ENCODE data around the gene HEG1.

HEG1 gene

DNA sequence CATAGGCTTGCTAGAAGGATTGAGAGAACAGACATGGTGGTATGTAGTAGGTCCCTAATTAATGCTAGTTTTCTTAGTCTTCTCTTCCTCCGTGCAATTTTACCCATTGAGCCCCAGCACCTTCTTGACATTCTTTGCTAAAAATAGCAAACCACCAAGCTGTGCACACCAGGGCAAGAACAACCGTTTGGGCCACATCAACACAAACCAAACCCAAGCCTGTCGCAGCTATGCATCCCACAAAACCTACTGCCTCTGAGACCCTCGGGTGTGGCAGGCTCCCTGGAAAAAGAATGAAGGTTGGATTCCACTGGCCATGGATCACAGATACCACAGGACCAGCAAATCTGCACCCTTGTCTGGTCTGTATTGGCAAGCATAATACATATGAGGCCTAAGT, 27.1 kb downstream of the HEG1 start:
- TF ChIP-seq CTCF (IDR thresholded peaks at IDR 0.05; ENCODE audit: insufficient read depth, low read length, poor library complexity, severe bottlenecking): no peak
- Histone ChIP-seq H3K4me3 (replicated peaks; ENCODE audit: low read depth, low read length) (no peak overlapping the region), H3K27me3 (replicated peaks; ENCODE audit: control insufficient read depth, insufficient read depth, low read length) (no peaks in the 10 kb centered on the region), H3K36me3 (ENCODE audit: control insufficient read depth, insufficient read depth, low read length) (peaks cover 27% of the 10 kb centered on the region)
- DNase-seq (ENCODE audit: extremely low read depth, insufficient read length): no peak

GRCh38 chr3:125025642-125026041, 30.2 kb downstream of the HEG1 start:
- no peak for TF ChIP-seq CTCF (IDR thresholded peaks at IDR 0.05; ENCODE audit: insufficient read depth, low read length, poor library complexity, severe bottlenecking)
- DNase-seq (ENCODE audit: extremely low read depth, insufficient read length): no peak
- Histone ChIP-seq H3K36me3 (ENCODE audit: control insufficient read depth, insufficient read depth, low read length) (peaks cover 28% of the 10 kb centered on the region), H3K4me3 (replicated peaks; ENCODE audit: low read depth, low read length) (no peak overlapping the region), H3K27me3 (replicated peaks; ENCODE audit: control insufficient read depth, insufficient read depth, low read length) (no peaks in the 10 kb centered on the region)

- Histone ChIP-seq H3K4me3 (replicated peaks; ENCODE audit: low read depth, low read length) (no peak overlapping the region), H3K36me3 (ENCODE audit: control insufficient read depth, insufficient read depth, low read length) (peaks cover 31% of the 10 kb centered on the region), H3K27me3 (replicated peaks; ENCODE audit: control insufficient read depth, insufficient read depth, low read length) (no peaks in the 10 kb centered on the region)
- no peak for DNase-seq (ENCODE audit: extremely low read depth, insufficient read length)
- TF ChIP-seq CTCF (IDR thresholded peaks at IDR 0.05; ENCODE audit: insufficient read depth, low read length, poor library complexity, severe bottlenecking): no peak
Observed at GRCh38 chr3:125024817-125025216, 31.0 kb downstream of the HEG1 start.

DNA sequence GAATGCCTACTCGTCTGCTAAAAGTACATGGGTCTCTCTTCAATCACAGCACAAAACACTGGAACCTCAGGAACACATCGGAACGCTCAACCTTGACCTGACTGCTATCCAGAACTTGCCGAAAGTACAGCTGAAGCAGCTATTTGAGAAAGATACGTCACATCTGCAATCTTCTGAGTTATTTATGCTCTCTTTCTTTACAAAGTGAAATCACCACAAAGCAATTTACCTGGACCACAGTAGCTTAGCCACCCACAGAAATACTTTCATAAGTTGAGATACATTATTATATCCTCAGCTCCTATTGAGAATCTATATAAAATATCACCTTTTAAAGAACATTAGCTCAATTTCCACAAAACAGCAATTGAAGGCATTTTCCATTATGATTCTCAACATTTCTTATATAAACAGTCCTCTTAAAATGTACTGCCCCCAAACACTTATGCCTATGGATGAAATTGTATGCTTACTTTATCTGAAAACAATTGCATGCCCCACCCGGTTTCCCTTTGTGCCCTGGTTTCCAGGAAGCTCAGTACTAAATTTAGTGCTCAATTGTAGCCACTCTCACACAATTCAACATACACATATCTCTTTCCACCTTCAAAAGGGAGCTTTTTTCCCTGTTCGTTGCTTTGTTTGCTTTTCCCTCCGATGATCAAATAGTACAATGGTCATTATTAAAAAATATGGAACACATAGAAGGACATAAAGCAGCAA, 31.8 kb downstream of the HEG1 start:
- Histone ChIP-seq H3K4me3 (replicated peaks; ENCODE audit: low read depth, low read length) (no peak overlapping the region), H3K36me3 (ENCODE audit: control insufficient read depth, insufficient read depth, low read length) (peaks cover 31% of the 10 kb centered on the region)

GRCh38 chr3:125022206-125022605, 33.6 kb downstream of the HEG1 start:
- no peak for DNase-seq (ENCODE audit: extremely low read depth, insufficient read length)
- TF ChIP-seq CTCF (IDR thresholded peaks at IDR 0.05; ENCODE audit: insufficient read depth, low read length, poor library complexity, severe bottlenecking): no peak
- Histone ChIP-seq H3K4me3 (replicated peaks; ENCODE audit: low read depth, low read length) (no peak overlapping the region), H3K36me3 (ENCODE audit: control insufficient read depth, insufficient read depth, low read length) (peaks cover 23% of the 10 kb centered on the region), H3K27me3 (replicated peaks; ENCODE audit: control insufficient read depth, insufficient read depth, low read length) (no peaks in the 10 kb centered on the region)

More for the DNA sequence above, 31.8 kb downstream of the HEG1 start:
- TF ChIP-seq CTCF (IDR thresholded peaks at IDR 0.05; ENCODE audit: insufficient read depth, low read length, poor library complexity, severe bottlenecking): no peak
- no peak for DNase-seq (ENCODE audit: extremely low read depth, insufficient read length)
- no peaks in the 10 kb centered on the region for H3K27me3 ChIP-seq (replicated peaks; ENCODE audit: control insufficient read depth, insufficient read depth, low read length)

DNA sequence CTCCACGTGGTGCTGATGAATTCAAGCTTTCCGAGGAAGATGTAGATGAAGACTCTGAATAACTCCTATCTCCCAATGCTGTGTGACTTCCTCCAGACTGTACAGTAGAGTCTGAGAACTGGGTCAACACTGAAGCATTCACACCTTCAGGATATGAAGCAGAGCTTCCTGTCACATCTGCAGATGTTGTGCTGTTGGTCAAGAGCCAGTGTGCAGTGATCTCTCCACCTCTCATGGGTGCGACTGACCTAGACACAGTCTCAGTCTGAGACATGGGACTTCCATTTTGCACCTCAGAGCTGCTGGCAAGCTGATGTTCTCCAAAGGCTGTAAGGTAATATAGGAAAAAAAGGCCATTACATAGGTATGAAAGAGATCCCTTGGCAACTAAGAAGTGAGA, 36.5 kb downstream of the HEG1 start:
- TF ChIP-seq CTCF (IDR thresholded peaks at IDR 0.05; ENCODE audit: insufficient read depth, low read length, poor library complexity, severe bottlenecking): no peak
- H3K36me3 ChIP-seq (ENCODE audit: control insufficient read depth, insufficient read depth, low read length): peaks cover 15% of the 10 kb centered on the region

More for the DNA sequence above, 36.5 kb downstream of the HEG1 start:
- DNase-seq (ENCODE audit: extremely low read depth, insufficient read length): no peak
- Histone ChIP-seq H3K4me3 (replicated peaks; ENCODE audit: low read depth, low read length) (no peak overlapping the region), H3K27me3 (replicated peaks; ENCODE audit: control insufficient read depth, insufficient read depth, low read length) (no peaks in the 10 kb centered on the region)
